GM12865 (cell line): ENCODE results near the gene CUL5.
A peak's percentile ranks its signal among the peaks of the same experiment; 100 is the strongest.

ENCODE experiments used
- DNase-seq: peaks from one replicate; pipeline ENCODE4 v3.0.0; 2010; ENCODE audit warnings: low read depth
- H3K4me3 ChIP-seq: 2 replicates; pipeline ENCODE4 v1.5.1; 2011; ENCODE audit warnings: mild to moderate bottlenecking, low read depth, low read length, control low read depth
- CTCF ChIP-seq: IDR thresholded peaks from 2 replicates; pipeline ENCODE4 v1.5.1; 2011; ENCODE audit warnings: low read length, control low read depth, low read depth, inconsistent platforms; ENCODE audit not compliant: insufficient read depth; ENCODE audit errors: missing control alignments

CUL5 gene

GRCh38 chr11:108002476-108002875 is 6.2 kb upstream of the CUL5 start:
- no peak for DNase-seq
- H3K4me3 ChIP-seq, result no peak overlapping the region
- TF ChIP-seq CTCF, result no peak

GRCh38 chr11:108003623-108004022 is 5.1 kb upstream of the CUL5 start:
- H3K4me3 ChIP-seq, result no peak overlapping the region
- no peak for DNase-seq
- no peak for TF ChIP-seq CTCF

- TF ChIP-seq CTCF, result no peak
- no peak overlapping the region for H3K4me3 ChIP-seq
- no peak for DNase-seq
These were observed 879 bp upstream of the CUL5 start for GRCh38 chr11:108007819-108008218.

- H3K4me3 ChIP-seq, result peak overlapping the region; percentile 94
- no peak for TF ChIP-seq CTCF
- no peak for DNase-seq
These were observed 1.0 kb downstream of the CUL5 start for GRCh38 chr11:108009497-108010370.

- H3K4me3 ChIP-seq, result no peak overlapping the region
- TF ChIP-seq CTCF, result no peak
- DNase-seq, result no peak
These were observed 3.5 kb downstream of the CUL5 start for GRCh38 chr11:108012139-108012725.

- TF ChIP-seq CTCF, result no peak
- no peak overlapping the region for H3K4me3 ChIP-seq
- DNase-seq, result no peak
These were observed 7.9 kb downstream of the CUL5 start for GRCh38 chr11:108016647-108017046.
